IMR-90 (cell line): ENCODE data around the gene LGALS4. TPM values are rescaled to one million over a fixed set of nuclear protein-coding genes. Genes with fewer than 3 reads are reported as not detected.

Source experiments
- ATAC-seq: fragments of 200-7000 bp; cut with Tn5 transposase; 2 replicates; pipeline ENCODE4 v1.9.1; 2020; ENCODE audit warnings: low read depth, mild to moderate bottlenecking, moderate library complexity
- BruUV-seq: library from RNA; stranded (reverse); fragments of 400-500 nt; replicated peaks from 2 replicates; lab custom pipeline; 2021; lab: Mats Ljungman, UMichigan
- CTCF ChIA-PET: fragments of 300-600 bp; formaldehyde crosslinking; extraction: SDS; loops from one replicate; lab custom pipeline; 2021; ENCODE audit warnings: antibody characterized with exemption; lab: Yijun Ruan, JAX
- POLR2A ChIA-PET: fragments of 300-600 bp; sonication (Branson Sonifier 250); formaldehyde crosslinking; loops from one replicate; lab custom pipeline; 2022; ENCODE audit warnings: antibody characterized with exemption; ENCODE audit not compliant: unreplicated experiment; lab: Charles Lee
- DNase-seq: peaks from one replicate; pipeline ENCODE4 v3.0.0; 2013
- H2AFZ ChIP-seq: replicated peaks from 2 replicates; pipeline ENCODE3; 2013; ENCODE audit warnings: low read length, mild to moderate bottlenecking; ENCODE audit not compliant: poor library complexity
- H2AK5ac ChIP-seq: 2 replicates; pipeline ENCODE4 v1.6.1; 2013; ENCODE audit warnings: low read depth, low read length, inconsistent platforms
- H2AK9ac ChIP-seq: replicated peaks from 2 replicates; pipeline ENCODE3; 2013; ENCODE audit warnings: mild to moderate bottlenecking, low read depth, low read length, moderate library complexity; ENCODE audit not compliant: poor library complexity
- H2BK120ac ChIP-seq: 2 replicates; pipeline ENCODE4 v1.6.1; 2013; ENCODE audit warnings: low read depth, low read length, inconsistent platforms
- H2BK15ac ChIP-seq: 3 replicates; pipeline ENCODE4 v1.6.1; 2013; ENCODE audit warnings: low read depth, low read length, inconsistent platforms
- H2BK20ac ChIP-seq: 2 replicates; pipeline ENCODE4 v1.6.1; 2013; ENCODE audit warnings: low read depth, mild to moderate bottlenecking, inconsistent platforms, low read length, moderate library complexity
- H2BK5ac ChIP-seq: 2 replicates; pipeline ENCODE4 v1.6.1; 2013; ENCODE audit warnings: mild to moderate bottlenecking, low read depth, low read length, inconsistent platforms; ENCODE audit not compliant: poor library complexity, severe bottlenecking
- H3K14ac ChIP-seq: replicated peaks from 2 replicates; pipeline ENCODE4 v1.6.1; 2013; ENCODE audit warnings: low read depth, low read length, inconsistent platforms
- H3K18ac ChIP-seq: 2 replicates; pipeline ENCODE4 v1.6.1; 2013; ENCODE audit warnings: low read depth, low read length, control low read depth
- H3K23ac ChIP-seq: 2 replicates; pipeline ENCODE4 v1.6.1; 2013; ENCODE audit warnings: low read depth, low read length, inconsistent platforms
- H3K27ac ChIP-seq: 2 replicates; pipeline ENCODE4 v1.5.1; 2013; ENCODE audit warnings: mild to moderate bottlenecking, control low read depth, low read length; ENCODE audit not compliant: insufficient read depth
- H3K27me3 ChIP-seq: 2 replicates; pipeline ENCODE4 v1.6.1; 2013; ENCODE audit warnings: low read length; ENCODE audit not compliant: control insufficient read depth, insufficient read depth
- H3K36me3 ChIP-seq: 2 replicates; pipeline ENCODE4 v1.6.1; 2013; ENCODE audit warnings: low read length, mixed read lengths; ENCODE audit not compliant: control insufficient read depth, insufficient read depth
- H3K4ac ChIP-seq: 2 replicates; pipeline ENCODE4 v1.6.1; 2013; ENCODE audit warnings: low read depth, low read length, inconsistent platforms
- H3K4me1 ChIP-seq: 2 replicates; pipeline ENCODE4 v1.6.1; 2013; ENCODE audit warnings: low read length, mixed read lengths; ENCODE audit not compliant: control insufficient read depth, insufficient read depth
- H3K4me2 ChIP-seq: 2 replicates; pipeline ENCODE4 v1.6.1; 2013; ENCODE audit warnings: low read depth, mild to moderate bottlenecking, control low read depth, low read length, moderate library complexity
- H3K4me3 ChIP-seq: 2 replicates; pipeline ENCODE4 v1.5.1; 2013; ENCODE audit warnings: low read depth, mild to moderate bottlenecking, control low read depth, low read length, moderate library complexity; ENCODE audit not compliant: insufficient read depth
- H3K56ac ChIP-seq: 2 replicates; pipeline ENCODE4 v1.6.1; 2013; ENCODE audit warnings: low read length, inconsistent platforms; ENCODE audit not compliant: insufficient read depth; ENCODE audit errors: extremely low read depth
- H3K79me1 ChIP-seq, 2 experiments: 2 replicates each; pipeline ENCODE4 v1.6.1; 2013; ENCODE audit warnings: low read length in 2 of 2, inconsistent platforms in 1 of 2, low read depth in 1 of 2
- H3K9ac ChIP-seq: 2 replicates; pipeline ENCODE4 v1.6.1; 2013; ENCODE audit warnings: low read depth, low read length, control low read depth
- H3K9me1 ChIP-seq: 2 replicates; pipeline ENCODE4 v1.6.1; 2013; ENCODE audit warnings: low read length, inconsistent platforms; ENCODE audit not compliant: insufficient read depth
- H3K9me3 ChIP-seq: 2 replicates; pipeline ENCODE4 v1.6.1; 2013; ENCODE audit warnings: low read length; ENCODE audit not compliant: control insufficient read depth, insufficient read depth
- H4K20me1 ChIP-seq: 2 replicates; pipeline ENCODE4 v1.6.1; 2013; ENCODE audit warnings: low read length, inconsistent platforms; ENCODE audit not compliant: insufficient read depth
- H4K5ac ChIP-seq: 2 replicates; pipeline ENCODE4 v1.6.1; 2013; ENCODE audit warnings: mild to moderate bottlenecking, low read depth, low read length, control low read depth
- H4K8ac ChIP-seq, 2 experiments: 2 replicates each; pipeline ENCODE4 v1.6.1; 2013; ENCODE audit warnings: low read depth in 2 of 2, low read length in 2 of 2, control low read depth in 1 of 2, inconsistent platforms in 1 of 2
- H4K91ac ChIP-seq: 2 replicates; pipeline ENCODE4 v1.6.1; 2013; ENCODE audit warnings: low read depth, low read length, inconsistent platforms; ENCODE audit not compliant: insufficient read depth
- BHLHE40 ChIP-seq: fragments of 150-350 bp; IDR thresholded peaks from 2 replicates; pipeline ENCODE4 v1.6.1; 2016; ENCODE audit warnings: mild to moderate bottlenecking, low read depth, low read length
- CEBPB ChIP-seq: IDR thresholded peaks from 2 replicates; pipeline ENCODE4 v1.6.1; 2012; ENCODE audit warnings: low read depth, low read length, improper control_type of control experiment
- CHD1 ChIP-seq: IDR thresholded peaks from 2 replicates; pipeline ENCODE4 v1.6.1; 2012; ENCODE audit warnings: low read depth, low read length, improper control_type of control experiment
- CTCF ChIP-seq: conservative IDR thresholded peaks from 2 replicates; pipeline ENCODE4 v1.5.1; 2012; ENCODE audit warnings: mild to moderate bottlenecking, low read depth, low read length, improper control_type of control experiment
- ELK1 ChIP-seq: fragments of 150-350 bp; IDR thresholded peaks from 2 replicates; pipeline ENCODE4 v1.6.1; 2016; ENCODE audit warnings: low read depth, mild to moderate bottlenecking, low read length, moderate library complexity, borderline replicate concordance
- FOS ChIP-seq: fragments of 150-350 bp; IDR thresholded peaks from 2 replicates; pipeline ENCODE4 v1.6.1; 2016; ENCODE audit warnings: low read depth, low read length
- MAFK ChIP-seq: IDR thresholded peaks from 2 replicates; pipeline ENCODE4 v1.6.1; 2012; ENCODE audit warnings: low read depth, low read length, improper control_type of control experiment
- MAZ ChIP-seq: IDR thresholded peaks from 2 replicates; pipeline ENCODE4 v1.6.1; 2012; ENCODE audit warnings: low read depth, mild to moderate bottlenecking, low read length, improper control_type of control experiment, moderate library complexity, borderline replicate concordance
- MXI1 ChIP-seq: IDR thresholded peaks from 2 replicates; pipeline ENCODE4 v1.6.1; 2012; ENCODE audit warnings: low read depth, mild to moderate bottlenecking, low read length, moderate library complexity, borderline replicate concordance
- NFE2L2 ChIP-seq: fragments of 150-350 bp; IDR thresholded peaks from 2 replicates; pipeline ENCODE4 v1.6.1; 2016; ENCODE audit warnings: low read depth, mild to moderate bottlenecking, low read length
- POLR2A ChIP-seq: IDR thresholded peaks from 2 replicates; pipeline ENCODE4 v1.6.1; 2012; ENCODE audit warnings: mild to moderate bottlenecking, low read depth, low read length
- RAD21 ChIP-seq: IDR thresholded peaks from 2 replicates; pipeline ENCODE4 v1.6.1; 2012; ENCODE audit warnings: low read length, improper control_type of control experiment
- RCOR1 ChIP-seq: IDR thresholded peaks from 2 replicates; pipeline ENCODE4 v1.6.1; 2012; ENCODE audit warnings: mild to moderate bottlenecking, low read length, improper control_type of control experiment; ENCODE audit not compliant: insufficient replicate concordance
- RFX5 ChIP-seq: IDR thresholded peaks from 2 replicates; pipeline ENCODE4 v1.8.0; 2012; ENCODE audit warnings: low read depth, mild to moderate bottlenecking, low read length, moderate library complexity
- SMC3 ChIP-seq: fragments of 150-350 bp; IDR thresholded peaks from 2 replicates; pipeline ENCODE4 v1.6.1; 2016; ENCODE audit warnings: low read depth, mild to moderate bottlenecking, antibody characterized with exemption, low read length, moderate library complexity
- USF2 ChIP-seq: fragments of 150-350 bp; IDR thresholded peaks from 2 replicates; pipeline ENCODE4 v1.6.1; 2017; ENCODE audit warnings: mild to moderate bottlenecking, antibody characterized with exemption, low read length, low read depth
- WGBS, 2 experiments: methylation state at CpG; one replicate each; pipeline versions ENCODE4 v1.1.5 to v1.1.7; 2013; ENCODE audit warnings: missing lambda C conversion rate in 2 of 2; ENCODE audit not compliant: insufficient read length in 1 of 2; ENCODE audit errors: extremely low coverage in 2 of 2; 5-methylcytosine and 5-hydroxymethylcytosine counted together
- dilution Hi-C: fragments of 300-500 bp; cut with HindIII; formaldehyde crosslinking; loops from one replicate; pipeline ENCODE4 v1.14.3; 2018; ENCODE audit warnings: low sequenced_read_pairs; ENCODE audit not compliant: unreplicated experiment
- in situ Hi-C: fragments of 300-500 bp; cut with MboI; formaldehyde crosslinking; loops from 3 replicates; pipeline ENCODE4 v1.14.3; 2019; ENCODE audit warnings: low sequenced_read_pairs, inconsistent platforms, mixed read lengths
- intact Hi-C: fragments of 100-400 bp; cut with micrococcal nuclease; formaldehyde crosslinking; loops from 2 replicates; pipeline ENCODE4 v1.10.0; 2022
- polyA plus RNA-seq, 3 experiments: library from polyadenylated mRNA; depleted of rRNA; stranded (reverse); fragments of >200 nt; gene quantifications; 2 replicates each; pipeline ENCODE4 v1.2.3, GENCODE V29; 2012; ENCODE audit warnings: low replicate concordance in 1 of 3
- total RNA-seq: library from RNA; depleted of rRNA; stranded (reverse); fragments of >200 nt; gene quantifications from 2 replicates; pipeline ENCODE4 v1.2.3, GENCODE V29; 2012

The LGALS4 gene
- total and polyA plus RNA-seq, 2 of the 4 experiments (the other 2 are of a cell fraction) = 0.29 TPM; not detected in 1

GRCh38 chr19:38796154-38796553, 16.6 kb downstream of the LGALS4 start:
- dilution Hi-C loops (no loop called here), intact Hi-C loops (no loop called here), in situ Hi-C loops (no loop called here)
- Histone ChIP-seq H3K14ac (no peak overlapping the region), H2BK5ac (no peak overlapping the region), H4K91ac (no peak overlapping the region), H3K4me1 (peaks cover 7% of the 10 kb centered on the region), H3K9ac (no peak overlapping the region), H4K5ac (no peak overlapping the region), H2BK15ac (no peak overlapping the region), H4K8ac (no peak overlapping the region), H2BK120ac (no peak overlapping the region), H3K4me3 (no peak overlapping the region), H3K23ac (no peak overlapping the region), H3K9me1 (peaks cover 8% of the 10 kb centered on the region; the same call in 1 of the 2 replicates), H2AFZ (no peak overlapping the region), H3K27ac (no peak overlapping the region), H3K18ac (no peak overlapping the region), H3K27me3 (no peaks in the 10 kb centered on the region), H3K36me3 (no peaks in the 10 kb centered on the region), H2AK9ac (no peak overlapping the region), H3K9me3 (no peaks in the 10 kb centered on the region), H3K79me1 (no peaks in the 10 kb centered on the region), H2BK20ac (no peak overlapping the region), H2AK5ac (no peak overlapping the region), H3K4me2 (no peak overlapping the region), H3K56ac (no peak overlapping the region), H3K4ac (no peak overlapping the region), H4K20me1 (no peaks in the 10 kb centered on the region; the same call in 1 of the 2 replicates)
- CTCF ChIA-PET = no interaction called here
- TF ChIP-seq RFX5 = no peak
- no peak for TF ChIP-seq CTCF
- no peak for TF ChIP-seq CHD1
- no peak for TF ChIP-seq MAZ
- no peak for TF ChIP-seq CEBPB
- no peak for TF ChIP-seq POLR2A
- TF ChIP-seq RCOR1 = no peak
- TF ChIP-seq MAFK = no peak
- TF ChIP-seq USF2 = no peak
- no peak for TF ChIP-seq ELK1
- TF ChIP-seq RAD21 = no peak
- TF ChIP-seq NFE2L2 = no peak
- TF ChIP-seq SMC3 = no peak
- TF ChIP-seq BHLHE40 = no peak
- no peak for TF ChIP-seq MXI1
- TF ChIP-seq FOS = no peak
- ATAC-seq (no peak), DNase-seq (no peak)
- WGBS, 2 experiments = no CpG with 5 or more reads among the region's 2 CpGs
- BruUV-seq = no TSS peak
- POLR2A ChIA-PET = no interaction called here
